ENCODE results near the gene ISG15. TPM values are rescaled to one million over a fixed set of nuclear protein-coding genes. Genes with fewer than 3 reads are reported as not detected.
"Not testable (repeated sequence)": the region's sequence is repeated elsewhere in the genome, so short reads cannot be mapped to it uniquely, and the experiment has no call there.

ISG15 gene
- polyA plus RNA-seq, 1 donor, result 6.2 TPM

- DNase-seq (ENCODE audit: low read depth), result no peak
These were observed 1.8 kb upstream of the ISG15 start for GRCh38 chr1:1011396-1011949.

GRCh38 chr1:1012736-1013104 is 577 bp upstream of the ISG15 start:
- not testable (repeated sequence) for DNase-seq (ENCODE audit: low read depth)

- no peak for DNase-seq (ENCODE audit: low read depth)
These were observed 788 bp downstream of the ISG15 start for GRCh38 chr1:1013922-1014648.

- no peak for DNase-seq (ENCODE audit: low read depth)
These were observed 1.7 kb downstream of the ISG15 start for GRCh38 chr1:1014799-1015681.

GRCh38 chr1:1017397-1018320 is 4.4 kb downstream of the ISG15 start:
- not testable (repeated sequence) for DNase-seq (ENCODE audit: low read depth)

GRCh38 chr1:1018321-1018685 is 5.0 kb downstream of the ISG15 start:
- DNase-seq (ENCODE audit: low read depth), result not testable (repeated sequence)

- no peak for DNase-seq (ENCODE audit: low read depth)
These were observed 6.1 kb downstream of the ISG15 start for GRCh38 chr1:1019122-1019999.

GRCh38 chr1:1020000-1020404 is 6.7 kb downstream of the ISG15 start, which contains the start of gene AGRN:
Gene AGRN (plus strand): TSS chr1:1020120. CDS start chr1:1020173, 53 bp downstream.
- DNase-seq (ENCODE audit: low read depth), result no peak

GRCh38 chr1:1020415-1021009 is 7.2 kb downstream of the ISG15 start:
- no peak for DNase-seq (ENCODE audit: low read depth)

GRCh38 chr1:1021010-1021919 is 8.0 kb downstream of the ISG15 start:
- no peak for DNase-seq (ENCODE audit: low read depth)

GRCh38 chr1:1021920-1022259 is 8.6 kb downstream of the ISG15 start:
- DNase-seq (ENCODE audit: low read depth), result no peak

- no peak for DNase-seq (ENCODE audit: low read depth)
These were observed 9.2 kb downstream of the ISG15 start for GRCh38 chr1:1022302-1023009.

- DNase-seq (ENCODE audit: low read depth), result no peak
These were observed 10.4 kb downstream of the ISG15 start for GRCh38 chr1:1023700-1024099.

- no peak for DNase-seq (ENCODE audit: low read depth)
These were observed 11.0 kb downstream of the ISG15 start for GRCh38 chr1:1024149-1024770.

GRCh38 chr1:1024771-1025699 is 11.7 kb downstream of the ISG15 start:
- DNase-seq (ENCODE audit: low read depth), result no peak

GRCh38 chr1:1025730-1026129 is 12.4 kb downstream of the ISG15 start:
- DNase-seq (ENCODE audit: low read depth), result no peak
